ENCODE results near the gene KRT86.
"Not testable (repeated sequence)": the region's sequence is repeated elsewhere in the genome, so short reads cannot be mapped to it uniquely, and the experiment has no call there.

Gene KRT86

GRCh38 chr12:52271158-52271557 is 3.3 kb upstream of the KRT86 start:
- no peak for DNase-seq

GRCh38 chr12:52275686-52276085 is 1.2 kb downstream of the KRT86 start:
- no peak for DNase-seq

- no peak for DNase-seq
Measured at GRCh38 chr12:52277486-52278245, 3.2 kb downstream of the KRT86 start.

GRCh38 chr12:52278575-52279421 is 4.4 kb downstream of the KRT86 start:
- DNase-seq: peak; percentile 58

DNA sequence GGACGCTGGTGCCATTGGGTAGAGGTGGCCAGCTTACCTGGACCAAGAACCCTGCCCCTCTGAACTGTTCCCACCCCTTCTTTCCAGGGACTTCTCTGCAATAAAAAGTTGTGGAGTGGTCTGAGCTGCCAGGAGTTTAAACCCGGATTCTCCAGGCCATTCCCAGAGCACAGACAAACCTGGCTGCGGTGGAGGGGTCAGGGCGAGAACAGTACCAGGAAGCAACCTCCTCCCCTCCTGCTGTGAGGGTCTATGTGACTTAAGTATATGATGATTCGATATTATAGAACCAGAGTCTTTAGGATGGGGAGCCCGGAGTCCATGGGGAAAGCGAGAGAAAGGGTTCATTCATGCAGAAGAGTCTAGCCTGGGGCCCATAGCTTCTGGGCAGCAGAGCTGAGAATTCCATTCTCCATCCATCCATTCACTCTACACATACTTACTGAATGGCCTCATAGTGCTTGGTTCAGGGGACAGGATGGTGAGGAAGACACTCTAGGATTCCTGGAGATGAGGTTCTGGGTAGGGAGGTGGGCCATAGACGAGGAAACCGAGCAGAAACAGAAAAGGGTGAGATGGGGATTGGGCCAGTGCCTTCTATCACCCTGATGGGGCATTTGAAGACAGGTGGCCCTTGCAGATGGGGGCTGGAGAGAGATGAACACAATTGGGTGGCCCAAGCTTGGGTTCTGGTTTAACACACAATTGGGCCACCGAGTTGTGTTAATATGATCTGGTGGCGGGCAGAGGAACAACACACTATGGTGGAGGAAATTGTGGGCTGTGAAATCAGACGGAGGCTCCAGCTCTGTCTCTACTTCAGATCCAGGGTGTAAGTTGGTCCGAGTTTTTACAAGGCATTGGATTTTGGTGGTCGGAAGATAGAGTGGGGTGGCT is 5.2 kb downstream of the KRT86 start:
- no peak for DNase-seq

DNA sequence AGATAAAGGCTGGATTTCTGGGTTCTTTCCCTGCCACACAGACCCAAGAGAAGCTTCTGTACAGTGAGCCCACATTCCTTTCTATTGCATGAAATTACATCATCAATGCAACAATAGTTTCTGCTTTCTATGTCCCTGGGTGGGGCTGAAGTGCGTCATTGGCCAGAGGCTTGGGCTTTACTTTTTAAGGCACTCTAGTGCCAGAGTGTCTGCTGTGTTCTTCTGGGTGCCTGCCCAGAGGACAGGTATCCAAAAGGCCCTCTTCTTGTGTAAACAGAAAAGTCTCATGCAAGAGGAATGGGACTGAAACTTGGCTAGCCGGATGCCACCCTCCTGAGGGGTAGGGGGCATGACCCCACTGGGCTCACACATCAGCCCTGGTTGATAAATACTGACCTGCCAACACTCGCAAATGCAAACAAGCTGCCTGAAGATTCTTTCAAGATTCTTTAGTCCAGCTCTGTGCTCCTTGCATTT is 5.9 kb downstream of the KRT86 start:
- DNase-seq: no peak

GRCh38 chr12:52280796-52281560 is 6.5 kb downstream of the KRT86 start:
- DNase-seq: no peak

DNA sequence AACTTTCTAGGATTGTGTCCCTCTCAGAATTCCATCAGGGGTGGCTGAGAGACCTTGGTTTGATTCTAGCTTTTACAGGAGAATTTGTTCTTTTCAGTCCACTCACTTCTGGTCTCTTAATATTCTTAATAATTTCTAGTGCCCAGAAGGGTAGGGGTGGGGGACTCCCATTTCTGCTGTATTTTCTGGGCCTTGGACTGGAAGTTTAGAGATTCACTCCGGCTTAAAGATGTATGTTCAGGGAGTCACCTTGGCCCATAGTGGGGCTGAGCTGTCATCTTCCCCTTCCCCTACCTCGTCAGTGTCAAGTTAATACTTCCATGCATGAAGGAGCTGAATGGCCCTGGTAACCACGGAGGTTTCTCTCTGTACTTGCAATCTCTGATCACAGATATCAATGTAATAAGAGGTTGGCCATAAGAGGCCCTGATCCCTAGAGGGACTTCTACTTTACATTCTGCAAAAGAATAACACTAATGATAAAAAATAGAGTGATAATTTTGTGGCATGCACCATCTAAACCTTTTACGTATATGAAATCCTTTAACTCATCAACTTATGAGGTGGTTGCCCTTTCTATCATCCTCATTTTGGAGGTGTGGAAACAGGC is 10.2 kb downstream of the KRT86 start:
- no peak for DNase-seq

DNA sequence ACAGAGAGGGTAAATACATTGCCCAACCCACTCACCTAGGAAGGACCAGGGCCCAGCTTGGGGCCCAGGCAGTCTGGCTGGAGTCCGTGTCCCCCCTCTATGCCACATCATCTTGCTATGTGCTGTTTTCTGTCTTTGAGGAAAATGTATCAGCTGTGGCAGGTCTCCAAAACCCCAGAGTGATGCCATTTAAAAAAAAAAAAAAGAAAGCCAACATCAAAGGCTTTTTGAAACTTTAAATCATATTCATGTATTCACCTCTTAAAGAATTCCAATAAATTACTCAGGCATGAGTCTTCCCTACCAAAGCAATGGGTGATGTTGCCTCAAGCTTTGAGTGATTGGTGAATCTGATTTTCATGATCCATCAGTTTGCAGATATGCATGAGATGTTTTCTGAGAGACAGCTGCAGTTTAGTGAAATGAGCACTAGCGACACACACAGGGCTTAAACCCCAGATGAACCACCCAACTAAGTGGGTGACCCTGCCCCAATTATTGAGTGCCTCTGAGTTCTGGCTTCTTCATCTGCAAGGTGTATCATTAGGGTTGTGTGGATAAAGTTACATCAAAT is 10.8 kb downstream of the KRT86 start:
- no peak for DNase-seq

DNA sequence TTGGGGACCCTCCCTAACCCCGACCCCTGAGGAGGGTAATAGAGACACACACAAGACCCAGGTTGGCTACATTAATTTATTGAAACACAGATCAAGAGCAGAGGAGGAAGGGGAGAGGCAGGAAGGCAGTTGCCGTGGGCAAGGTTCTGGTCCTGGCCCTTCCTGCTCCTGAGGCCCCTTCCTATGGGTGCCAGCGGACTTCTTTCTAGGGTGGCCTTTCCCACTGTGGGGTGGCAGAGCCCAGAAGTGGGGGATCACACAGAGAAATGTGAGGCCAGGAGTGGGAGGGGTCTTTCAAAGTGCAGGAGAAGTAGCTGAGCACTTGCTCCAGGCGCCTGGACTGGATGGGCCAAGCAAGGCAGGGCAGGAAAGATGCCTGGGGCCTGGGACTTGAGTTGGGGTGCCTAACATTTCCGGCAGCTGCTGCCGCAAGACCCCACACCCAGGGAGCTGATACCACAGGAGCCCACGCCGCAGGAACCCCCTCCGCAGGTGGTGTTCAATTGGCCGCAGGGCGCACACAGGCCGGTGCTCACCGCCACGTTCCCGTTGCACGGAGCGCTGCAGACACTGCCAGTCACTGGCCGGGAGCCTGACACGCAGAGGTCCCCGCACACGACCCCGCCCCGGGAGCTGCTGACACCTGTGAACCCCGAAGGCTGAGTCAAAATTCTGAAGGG is 11.5 kb downstream of the KRT86 start:
- DNase-seq: no peak

DNA sequence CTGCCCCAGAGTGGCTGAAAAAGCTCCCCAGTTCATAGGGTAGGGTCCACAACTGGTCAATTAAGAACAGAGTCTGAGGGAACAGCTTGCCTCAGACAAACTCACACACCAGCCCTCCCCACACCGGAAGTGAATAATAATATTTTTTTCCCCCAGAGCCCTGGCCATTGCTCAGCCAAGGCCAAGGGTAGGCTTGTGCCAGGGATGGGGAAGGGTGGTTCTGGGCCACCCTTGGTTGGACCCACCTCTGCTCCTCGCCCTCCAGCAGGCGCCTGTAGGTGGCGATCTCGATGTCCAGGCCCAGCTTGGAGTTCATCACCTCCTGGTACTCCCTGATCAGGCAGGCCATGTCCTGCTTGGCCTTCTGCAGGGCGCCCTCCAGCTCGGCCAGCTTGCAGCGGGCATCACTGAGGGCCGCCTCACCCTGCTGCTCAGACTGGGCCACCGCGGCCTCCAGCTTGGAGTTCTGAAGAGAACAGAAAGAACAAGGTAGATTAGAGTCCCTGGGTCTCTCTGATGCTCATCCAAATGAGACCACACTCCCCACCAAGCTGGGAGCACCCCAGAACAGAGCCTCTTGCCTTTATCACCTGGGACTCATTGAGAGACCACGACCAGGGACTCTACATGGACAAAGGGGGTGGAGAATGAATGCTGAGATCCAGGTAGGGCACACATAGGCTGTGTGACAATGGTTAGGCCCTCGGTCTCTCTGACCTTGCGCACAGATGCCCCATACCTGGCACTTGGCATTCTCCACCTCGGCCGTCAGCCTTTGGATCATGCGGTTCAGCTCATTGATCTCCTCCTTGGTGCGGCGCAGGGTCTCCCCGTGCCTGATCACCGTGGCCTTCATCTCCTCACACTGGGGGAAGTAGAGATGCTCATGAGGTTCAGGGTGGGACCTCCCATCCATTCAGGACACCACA is 12.7 kb downstream of the KRT86 start:
- not testable (repeated sequence) for DNase-seq

- DNase-seq: not testable (repeated sequence)
Measured at GRCh38 chr12:52287816-52288805, 13.7 kb downstream of the KRT86 start.

- DNase-seq: not testable (repeated sequence)
Measured at GRCh38 chr12:52290483-52291134, 16.2 kb downstream of the KRT86 start.

DNA sequence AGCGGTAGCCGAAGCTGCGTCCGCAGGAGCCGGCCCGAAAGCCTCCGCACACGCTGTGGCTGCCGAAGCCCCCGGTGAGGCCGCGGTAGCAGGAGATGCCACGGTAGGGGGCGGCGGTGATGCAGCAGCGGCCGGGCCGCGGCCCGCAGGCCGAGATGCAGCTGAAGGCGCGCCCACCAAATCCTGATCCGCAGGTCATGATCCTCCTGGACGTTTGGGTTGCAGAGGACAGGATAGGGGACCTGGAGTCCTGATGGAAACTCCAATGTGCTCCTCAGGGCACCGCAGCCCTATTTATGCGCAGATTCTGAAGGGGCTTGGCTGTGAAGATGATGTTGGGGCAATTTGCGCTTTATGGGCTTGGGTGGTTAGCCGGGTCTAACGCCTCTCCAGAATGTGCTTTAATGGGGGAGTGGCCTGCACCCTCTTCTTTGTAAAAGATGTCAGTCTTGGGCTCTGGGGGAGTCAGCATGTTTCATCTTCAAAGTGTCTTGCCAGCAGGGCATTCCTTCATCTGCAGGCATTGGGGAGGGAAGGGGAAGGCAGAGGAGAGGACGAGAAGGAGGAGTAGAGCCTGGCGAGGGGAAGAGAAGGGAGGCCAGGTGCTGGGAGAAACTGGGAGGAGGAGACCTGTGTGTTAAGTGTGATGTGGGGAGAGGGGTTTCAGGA is 17.0 kb downstream of the KRT86 start, which contains the start of gene KRT81:
Gene KRT81 (minus strand): TSS at position 268 of the 669 bp plus-strand sequence. CDS start 69 bp downstream, at position 199.
- DNase-seq: no peak

GRCh38 chr12:52293926-52294325 is 19.5 kb downstream of the KRT86 start:
- DNase-seq: no peak

GRCh38 chr12:52294803-52295202 is 20.4 kb downstream of the KRT86 start:
- no peak for DNase-seq

DNA sequence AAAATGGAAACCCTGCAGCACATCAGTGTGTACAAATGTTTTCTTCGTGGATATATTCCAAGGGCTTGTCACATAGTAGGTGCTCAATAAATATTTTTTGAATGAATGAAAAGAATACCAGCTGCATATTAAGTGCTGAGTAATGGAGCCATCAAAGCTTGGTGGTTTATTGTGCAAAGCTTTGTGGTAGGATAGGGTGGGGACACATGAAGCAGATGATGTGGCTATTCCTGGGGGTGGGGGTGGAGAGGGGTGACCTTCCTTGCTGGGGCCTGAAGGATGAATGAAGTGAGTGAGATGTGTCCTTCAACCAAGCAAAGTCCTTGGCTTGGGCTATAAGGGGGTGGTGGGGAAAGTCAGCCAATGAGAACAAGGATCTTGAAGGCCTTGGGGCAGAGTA is 21.2 kb downstream of the KRT86 start:
- DNase-seq: no peak
